ENCODE data around the gene PYGB.

PYGB gene

GRCh38 chr20:25321262-25321831 lies 73.5 kb downstream of the PYGB start:
- H3K4me1 ChIP-seq (ENCODE audit: low read depth, poor library complexity, severe bottlenecking) = no peaks in the 10 kb centered on the region
- no peak overlapping the region for H3K4me2 ChIP-seq
- no peaks in the 10 kb centered on the region for H3K36me3 ChIP-seq (ENCODE audit: insufficient read depth)
- H4K20me1 ChIP-seq (ENCODE audit: insufficient read depth) = no peaks in the 10 kb centered on the region
- H2AFZ ChIP-seq (ENCODE audit: low read depth) = no peak overlapping the region
- no peak overlapping the region for H3K27ac ChIP-seq
- H3K4me3 ChIP-seq (IDR thresholded peaks at IDR 0.05; ENCODE audit: insufficient read depth, low read depth, low read length) = no peak overlapping the region
- TF ChIP-seq CTCF (conservative IDR thresholded peaks at IDR 0.05; ENCODE audit: low read depth, low read length) = no peak
- H3K9ac ChIP-seq = no peak overlapping the region
- no peaks in the 10 kb centered on the region for H3K27me3 ChIP-seq (ENCODE audit: insufficient read depth, low read depth)
- H3K79me2 ChIP-seq (ENCODE audit: insufficient read depth, low read depth) = no peaks in the 10 kb centered on the region

DNA sequence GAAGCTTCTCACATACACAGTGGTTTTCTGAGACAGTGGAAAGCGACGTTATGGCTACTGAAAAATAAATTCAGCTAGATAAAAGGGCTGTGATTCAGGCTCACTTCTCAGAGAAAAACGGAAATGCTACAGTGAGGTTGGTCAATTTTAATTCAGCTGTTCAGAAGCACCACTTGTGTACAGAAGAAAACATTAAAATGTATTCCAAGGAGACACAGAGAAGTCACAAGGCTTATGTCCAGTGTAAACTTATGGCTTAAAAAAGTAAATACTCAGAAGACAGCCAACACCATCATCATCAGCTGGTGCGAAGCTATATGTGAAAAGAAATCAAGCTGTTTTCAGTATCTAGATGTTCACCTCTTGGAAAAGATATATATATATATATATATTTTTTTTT lies 74.1 kb downstream of the PYGB start:
- TF ChIP-seq CTCF (conservative IDR thresholded peaks at IDR 0.05; ENCODE audit: low read depth, low read length) = no peak
- no peak overlapping the region for H3K9ac ChIP-seq

DNA sequence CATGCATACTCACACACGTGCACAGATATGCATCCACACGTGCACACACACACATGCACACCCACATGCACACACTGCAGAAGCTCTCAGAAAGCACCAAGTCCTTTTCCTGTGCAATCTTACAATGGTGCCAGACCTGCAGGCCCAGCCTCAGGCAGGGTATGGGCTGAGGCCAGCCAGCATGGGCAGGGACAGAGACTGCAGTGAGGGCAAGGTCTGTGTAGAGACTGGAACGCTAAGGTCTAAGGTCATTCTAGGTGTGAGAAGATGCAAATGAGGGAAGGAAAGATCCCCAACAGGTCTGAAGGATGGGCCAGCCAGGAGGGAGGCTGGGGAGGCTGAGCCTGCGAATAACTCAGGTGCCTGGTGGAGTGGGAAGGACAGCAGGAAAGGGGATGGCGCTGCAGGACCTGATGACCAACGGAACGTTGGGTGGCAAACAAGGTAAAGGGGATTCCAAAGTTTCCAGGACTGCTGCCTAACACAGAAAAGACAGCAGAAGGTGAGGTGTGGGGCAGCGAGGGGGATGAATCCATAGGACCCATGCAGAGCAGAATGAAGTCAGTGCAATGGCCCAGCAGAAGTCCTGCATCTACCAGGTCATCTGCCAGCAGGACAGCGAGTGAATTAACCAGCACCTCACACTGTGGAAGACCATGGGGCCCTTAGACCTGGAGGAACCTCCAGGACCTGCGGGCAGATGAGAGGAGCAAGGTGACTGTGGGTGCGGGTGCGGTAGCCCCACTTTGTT lies 75.8 kb downstream of the PYGB start:
- no peaks in the 10 kb centered on the region for H4K20me1 ChIP-seq (ENCODE audit: insufficient read depth)
- peaks cover 5% of the 10 kb centered on the region for H3K4me1 ChIP-seq (ENCODE audit: low read depth, poor library complexity, severe bottlenecking)
- H3K79me2 ChIP-seq (ENCODE audit: insufficient read depth, low read depth) = peaks cover 6% of the 10 kb centered on the region; the same call in 1 of the 2 replicates
- no peak for TF ChIP-seq CTCF (conservative IDR thresholded peaks at IDR 0.05; ENCODE audit: low read depth, low read length)
- no peaks in the 10 kb centered on the region for H3K36me3 ChIP-seq (ENCODE audit: insufficient read depth)
- H3K9ac ChIP-seq = no peak overlapping the region
- no peak overlapping the region for H3K27ac ChIP-seq
- no peak overlapping the region for H2AFZ ChIP-seq (ENCODE audit: low read depth)
- no peak overlapping the region for H3K4me2 ChIP-seq
- no peaks in the 10 kb centered on the region for H3K27me3 ChIP-seq (ENCODE audit: insufficient read depth, low read depth)
- H3K4me3 ChIP-seq (IDR thresholded peaks at IDR 0.05; ENCODE audit: insufficient read depth, low read depth, low read length) = no peak overlapping the region

More for the DNA sequence above, 74.1 kb downstream of the PYGB start:
- Histone ChIP-seq H3K27ac (no peak overlapping the region), H4K20me1 (ENCODE audit: insufficient read depth) (no peaks in the 10 kb centered on the region), H3K4me1 (ENCODE audit: low read depth, poor library complexity, severe bottlenecking) (no peaks in the 10 kb centered on the region), H3K4me2 (no peak overlapping the region), H2AFZ (ENCODE audit: low read depth) (no peak overlapping the region), H3K36me3 (ENCODE audit: insufficient read depth) (no peaks in the 10 kb centered on the region), H3K27me3 (ENCODE audit: insufficient read depth, low read depth) (no peaks in the 10 kb centered on the region), H3K4me3 (IDR thresholded peaks at IDR 0.05; ENCODE audit: insufficient read depth, low read depth, low read length) (no peak overlapping the region), H3K79me2 (ENCODE audit: insufficient read depth, low read depth) (peaks cover 5% of the 10 kb centered on the region; the same call in 1 of the 2 replicates)

DNA sequence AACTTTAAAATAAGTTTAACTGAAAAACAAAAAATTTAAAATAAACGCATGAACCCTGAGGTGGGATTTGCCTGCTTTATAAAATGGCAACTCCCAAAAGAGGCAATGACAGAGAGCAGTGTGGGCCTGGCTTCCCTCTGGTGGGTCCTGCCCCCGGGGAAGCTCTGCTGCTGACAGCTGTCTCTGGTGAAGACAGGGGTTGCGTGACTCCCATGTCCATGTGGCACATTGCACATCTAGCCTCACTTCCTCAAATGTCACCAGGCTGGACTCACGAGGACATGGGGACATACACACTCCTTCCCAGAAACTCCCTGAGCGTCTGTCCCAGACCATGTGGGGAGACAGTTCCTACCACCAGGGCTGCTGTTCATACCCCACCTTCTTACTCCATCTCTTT lies 76.5 kb downstream of the PYGB start:
- Histone ChIP-seq H3K4me1 (ENCODE audit: low read depth, poor library complexity, severe bottlenecking) (peaks cover 5% of the 10 kb centered on the region), H3K9ac (no peak overlapping the region), H3K4me3 (IDR thresholded peaks at IDR 0.05; ENCODE audit: insufficient read depth, low read depth, low read length) (no peak overlapping the region), H3K27me3 (ENCODE audit: insufficient read depth, low read depth) (no peaks in the 10 kb centered on the region), H3K79me2 (ENCODE audit: insufficient read depth, low read depth) (peaks cover 6% of the 10 kb centered on the region; the same call in 1 of the 2 replicates), H2AFZ (ENCODE audit: low read depth) (no peak overlapping the region), H3K27ac (no peak overlapping the region), H3K36me3 (ENCODE audit: insufficient read depth) (no peaks in the 10 kb centered on the region), H4K20me1 (ENCODE audit: insufficient read depth) (no peaks in the 10 kb centered on the region), H3K4me2 (no peak overlapping the region)
- TF ChIP-seq CTCF (conservative IDR thresholded peaks at IDR 0.05; ENCODE audit: low read depth, low read length) = no peak

All from KMS-11 (cell line).